Measurements from ENCODE around the gene FAM53B.

- TF ChIP-seq CTCF (IDR thresholded peaks at IDR 0.05; ENCODE audit: low read length) (no peak), EZH2 (optimal IDR thresholded peaks at IDR 0.05; ENCODE audit: low read depth, low read length) (no peak)
These were observed 7.6 kb downstream of the FAM53B start for GRCh38 chr10:124736491-124737136.

Measured in MM.1S (cell line).